Keratinocyte (primary cell): Measurements from ENCODE around the gene APCS. TPM values are rescaled to one million over a fixed set of nuclear protein-coding genes. Genes with fewer than 3 reads are reported as not detected.

Source experiments
- DNase-seq: peaks from one replicate; pipeline ENCODE4 v3.0.0-alpha.2; 2011; ENCODE audit warnings: low read depth, missing footprints, low spot score
- FAIRE-seq: peaks from 2 replicates; lab custom pipeline; 2011; peaks lifted over from hg19 to GRCh38; lab: Jason Lieb, UNC
- H2AFZ ChIP-seq: 2 replicates; pipeline ENCODE4 v1.6.0; 2012; ENCODE audit warnings: low read length, control low read depth, inconsistent platforms; ENCODE audit not compliant: control insufficient read depth
- H3K27ac ChIP-seq: 2 replicates; pipeline ENCODE4 v1.5.1; 2011; ENCODE audit warnings: low read length; ENCODE audit not compliant: control insufficient read depth, insufficient read depth
- H3K27me3 ChIP-seq: 3 replicates; pipeline ENCODE4 v1.6.0; 2011; ENCODE audit warnings: low read length; ENCODE audit not compliant: control insufficient read depth, insufficient read depth; ENCODE audit errors: extremely low read depth
- H3K36me3 ChIP-seq, 2 experiments: 2 replicates in 1 of 2; 3 replicates in 1 of 2; pipeline ENCODE4 v1.5.1; 2011; ENCODE audit warnings: low read length in 2 of 2, mild to moderate bottlenecking in 1 of 2; ENCODE audit not compliant: control insufficient read depth in 2 of 2, insufficient read depth in 2 of 2; ENCODE audit errors: extremely low read depth in 1 of 2
- H3K4me1 ChIP-seq: 3 replicates; pipeline ENCODE4 v1.5.1; 2011; ENCODE audit warnings: low read length; ENCODE audit not compliant: control insufficient read depth, insufficient read depth; ENCODE audit errors: extremely low read depth
- H3K4me2 ChIP-seq: 3 replicates; pipeline ENCODE4 v1.6.0; 2011; ENCODE audit warnings: low read depth, low read length; ENCODE audit not compliant: control insufficient read depth, insufficient read depth; ENCODE audit errors: extremely low read depth
- H3K4me3 ChIP-seq, 3 experiments: fragments of 200-600 bp in 1 of 3; sonication (generic) in 1 of 3; 2 replicates in 2 of 3; 3 replicates in 1 of 3; pipeline ENCODE4 v1.5.1; 2011 to 2016; ENCODE audit warnings: low read length in 3 of 3, mild to moderate bottlenecking in 3 of 3, control low read depth in 2 of 3, inconsistent platforms in 1 of 3, low read depth in 1 of 3, mixed read lengths in 1 of 3, mixed run types in 1 of 3, moderate library complexity in 1 of 3; ENCODE audit not compliant: control insufficient read depth in 2 of 3, insufficient read depth in 2 of 3; ENCODE audit errors: extremely low read depth in 1 of 3
- H3K79me2 ChIP-seq: 2 replicates; pipeline ENCODE4 v1.6.0; 2012; ENCODE audit warnings: low read length; ENCODE audit not compliant: control insufficient read depth, insufficient read depth
- H3K9ac ChIP-seq: 3 replicates; pipeline ENCODE4 v1.6.0; 2011; ENCODE audit warnings: low read length; ENCODE audit not compliant: control insufficient read depth, insufficient read depth; ENCODE audit errors: extremely low read depth
- H3K9me1 ChIP-seq: 3 replicates; pipeline ENCODE4 v1.6.0; 2011; ENCODE audit warnings: low read length; ENCODE audit not compliant: control insufficient read depth, insufficient read depth; ENCODE audit errors: extremely low read depth
- H3K9me3 ChIP-seq: 2 replicates; pipeline ENCODE4 v1.5.1; 2012; ENCODE audit warnings: low read depth, low read length; ENCODE audit not compliant: control insufficient read depth
- H4K20me1 ChIP-seq: 3 replicates; pipeline ENCODE4 v1.6.0; 2011; ENCODE audit warnings: low read length; ENCODE audit not compliant: control insufficient read depth, insufficient read depth; ENCODE audit errors: extremely low read depth
- EZH2 ChIP-seq: IDR thresholded peaks from one replicate; pipeline ENCODE4 v1.6.1; 2012; ENCODE audit warnings: inconsistent platforms, mild to moderate bottlenecking, low read length, moderate library complexity
- dilution Hi-C: fragments of 300-500 bp; cut with MboI; formaldehyde crosslinking; loops from one replicate; pipeline ENCODE4 v1.7.0; 2020; ENCODE audit warnings: low sequenced_read_pairs; ENCODE audit not compliant: extremely low pct_ligation_motif_present
- polyA plus RNA-seq, 5 experiments: library from polyadenylated mRNA; depleted of rRNA in 3 of 5; stranded (reverse) in 3 of 5; stranded (forward) in 1 of 5; unstranded in 1 of 5; fragments of >200 nt; gene quantifications; 1 replicate in 1 of 5; 2 replicates in 3 of 5; 3 replicates in 1 of 5; pipeline versions ENCODE4 v1.2.1 to v1.2.3, GENCODE V29; 2011 to 2012; ENCODE audit warnings: missing spikeins in 2 of 5, low read depth in 1 of 5, low replicate concordance in 1 of 5
- TF ChIP-seq, protein P1 (sequence below), 3 experiments: IDR thresholded peaks in 1 of 3; conservative IDR thresholded peaks in 1 of 3; optimal IDR thresholded peaks in 1 of 3; 2 replicates in 2 of 3; 3 replicates in 1 of 3; pipeline versions ENCODE3 to v1.5.1; 2011; ENCODE audit warnings: low read length in 3 of 3, mild to moderate bottlenecking in 3 of 3, moderate library complexity in 2 of 3, control low read depth in 1 of 3, inconsistent platforms in 1 of 3; ENCODE audit not compliant: insufficient read depth in 2 of 3; ENCODE audit errors: extremely low read depth in 1 of 3

The APCS gene
- polyA plus RNA-seq, 1 donor (not counting 4 experiments of a cell fraction or from before 2014, with no cell fraction given), result not detected

DNA sequence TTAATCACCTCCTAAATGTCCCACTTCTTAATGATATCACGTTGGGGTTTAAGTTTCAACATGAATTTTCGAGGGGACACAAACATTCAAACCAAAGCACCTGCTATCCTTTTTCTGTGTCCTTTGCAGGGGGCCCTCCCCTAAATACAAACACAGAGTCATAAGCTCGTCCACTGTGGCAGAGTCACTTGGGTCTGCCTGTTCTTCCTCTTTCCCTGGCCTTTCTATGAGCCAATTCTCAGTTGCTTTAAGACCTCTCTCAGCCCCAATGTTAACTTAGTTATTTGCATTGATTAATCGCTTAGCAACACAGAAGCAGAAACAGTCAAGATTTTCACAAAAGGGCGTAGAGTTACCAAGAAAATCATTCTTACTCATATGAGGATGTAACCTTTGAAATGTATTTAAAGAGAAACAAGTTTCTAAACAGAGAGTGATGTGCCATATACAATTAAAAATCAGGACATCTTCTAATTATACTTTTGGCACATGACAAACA, 14.9 kb downstream of the APCS start:
- Histone ChIP-seq H3K9ac (no peak overlapping the region), H3K9me1 (no peaks in the 10 kb centered on the region), H3K4me3 (no peak overlapping the region), H3K9me3 (no peaks in the 10 kb centered on the region), H3K79me2 (no peaks in the 10 kb centered on the region), H4K20me1 (no peaks in the 10 kb centered on the region), H3K27me3 (no peaks in the 10 kb centered on the region), H3K4me2 (no peak overlapping the region), H3K36me3 (no peaks in the 10 kb centered on the region), H3K27ac (no peak overlapping the region), H2AFZ (no peak overlapping the region), H3K4me1 (peaks cover 18% of the 10 kb centered on the region)
- FAIRE-seq, result no peak
- TF ChIP-seq, protein P1, sequence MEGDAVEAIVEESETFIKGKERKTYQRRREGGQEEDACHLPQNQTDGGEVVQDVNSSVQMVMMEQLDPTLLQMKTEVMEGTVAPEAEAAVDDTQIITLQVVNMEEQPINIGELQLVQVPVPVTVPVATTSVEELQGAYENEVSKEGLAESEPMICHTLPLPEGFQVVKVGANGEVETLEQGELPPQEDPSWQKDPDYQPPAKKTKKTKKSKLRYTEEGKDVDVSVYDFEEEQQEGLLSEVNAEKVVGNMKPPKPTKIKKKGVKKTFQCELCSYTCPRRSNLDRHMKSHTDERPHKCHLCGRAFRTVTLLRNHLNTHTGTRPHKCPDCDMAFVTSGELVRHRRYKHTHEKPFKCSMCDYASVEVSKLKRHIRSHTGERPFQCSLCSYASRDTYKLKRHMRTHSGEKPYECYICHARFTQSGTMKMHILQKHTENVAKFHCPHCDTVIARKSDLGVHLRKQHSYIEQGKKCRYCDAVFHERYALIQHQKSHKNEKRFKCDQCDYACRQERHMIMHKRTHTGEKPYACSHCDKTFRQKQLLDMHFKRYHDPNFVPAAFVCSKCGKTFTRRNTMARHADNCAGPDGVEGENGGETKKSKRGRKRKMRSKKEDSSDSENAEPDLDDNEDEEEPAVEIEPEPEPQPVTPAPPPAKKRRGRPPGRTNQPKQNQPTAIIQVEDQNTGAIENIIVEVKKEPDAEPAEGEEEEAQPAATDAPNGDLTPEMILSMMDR (optimal IDR thresholded peaks at IDR 0.05 in 1 of 3, IDR thresholded peaks at IDR 0.05 in 1 of 3, conservative IDR thresholded peaks at IDR 0.05 in 1 of 3; ENCODE audit: extremely low read depth in 1 of 3, insufficient read depth in 2 of 3, low read length in 3 of 3), result no peak
- TF ChIP-seq EZH2, result no peak
- dilution Hi-C loops, result no loop called here
- DNase-seq, result no peak

DNA sequence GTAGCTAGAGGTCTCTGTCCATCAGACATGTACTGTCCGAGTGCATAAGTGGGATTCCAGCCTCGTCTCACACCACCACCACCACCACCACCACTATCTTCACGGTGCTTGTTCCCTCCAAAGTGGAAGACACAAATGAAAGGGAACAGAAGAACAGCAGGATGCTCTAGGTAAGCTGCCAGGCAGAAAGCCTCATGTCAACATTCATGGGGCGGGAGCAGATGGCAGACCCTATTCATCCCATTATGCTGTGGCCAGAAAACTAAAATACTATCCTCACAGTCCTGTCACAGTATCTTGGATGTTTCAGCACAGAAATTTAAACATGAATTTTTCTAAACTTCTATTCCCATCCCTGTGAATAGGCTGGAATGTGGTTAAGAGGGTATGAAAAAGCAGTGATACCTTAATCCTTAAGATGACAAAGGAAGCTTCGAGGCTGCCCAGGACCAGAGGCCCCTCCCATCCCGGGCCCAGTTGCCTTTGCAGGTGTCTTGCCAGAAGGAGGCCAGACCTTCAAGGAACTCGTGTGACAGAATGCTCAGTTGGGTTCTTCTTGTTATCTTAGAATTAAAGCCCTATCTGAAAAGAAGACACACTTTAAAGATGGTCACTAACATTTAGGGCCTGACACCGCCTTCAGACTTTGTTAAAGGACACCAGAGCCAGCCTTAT, 24.7 kb downstream of the APCS start:
- Histone ChIP-seq H4K20me1 (no peaks in the 10 kb centered on the region), H3K79me2 (no peaks in the 10 kb centered on the region), H3K4me3 (no peak overlapping the region), H3K9me1 (no peaks in the 10 kb centered on the region), H3K9ac (no peak overlapping the region), H3K36me3 (no peaks in the 10 kb centered on the region), H3K4me2 (no peak overlapping the region), H3K27me3 (no peaks in the 10 kb centered on the region), H3K4me1 (no peaks in the 10 kb centered on the region), H2AFZ (no peak overlapping the region), H3K27ac (no peak overlapping the region), H3K9me3 (no peaks in the 10 kb centered on the region)
- dilution Hi-C loops, result no loop called here
- DNase-seq (no peak), FAIRE-seq (no peak)
- TF ChIP-seq EZH2, result no peak
- TF ChIP-seq, protein P1 (optimal IDR thresholded peaks at IDR 0.05 in 1 of 3, IDR thresholded peaks at IDR 0.05 in 1 of 3, conservative IDR thresholded peaks at IDR 0.05 in 1 of 3; ENCODE audit: extremely low read depth in 1 of 3, insufficient read depth in 2 of 3, low read length in 3 of 3), result no peak
